HG02678 (cell line): ENCODE results near the gene ASIC3.

ENCODE experiments used
- ATAC-seq: cut with Tn5 transposase; IDR thresholded peaks from one replicate; pipeline ENCODE4 v1.9.1; 2021; ENCODE audit warnings: mild to moderate bottlenecking, moderate library complexity; ENCODE audit not compliant: unreplicated experiment

Gene ASIC3

GRCh38 chr7:151056666-151057505 is 8.6 kb downstream of the ASIC3 start:
- no peak for ATAC-seq

GRCh38 chr7:151057506-151057988 is 9.2 kb downstream of the ASIC3 start, which contains the start of gene CDK5:
TSS of gene CDK5 (minus strand) at chr7:151057897. CDS start at chr7:151057848, 49 bp downstream.
- peak; percentile 13 for ATAC-seq

- ATAC-seq = peak; percentile 90
Observed at GRCh38 chr7:151057989-151058780, 9.9 kb downstream of the ASIC3 start.

- no peak for ATAC-seq
Observed at GRCh38 chr7:151058781-151059366, 10.5 kb downstream of the ASIC3 start.

- ATAC-seq = peak; percentile 34
Observed at GRCh38 chr7:151059367-151060112, 11.2 kb downstream of the ASIC3 start, which contains the start of gene SLC4A2. TSS of gene SLC4A2 (plus strand) at chr7:151059589. CDS start at chr7:151061988, 2,399 bp downstream.

GRCh38 chr7:151060113-151060415 is 11.7 kb downstream of the ASIC3 start:
- no peak for ATAC-seq

GRCh38 chr7:151060416-151061212 is 12.3 kb downstream of the ASIC3 start:
- ATAC-seq = no peak

GRCh38 chr7:151061213-151062110 is 13.1 kb downstream of the ASIC3 start:
- no peak for ATAC-seq

- ATAC-seq = no peak
Observed at GRCh38 chr7:151062111-151062398, 13.7 kb downstream of the ASIC3 start.

- no peak for ATAC-seq
Observed at GRCh38 chr7:151062399-151063211, 14.3 kb downstream of the ASIC3 start.

- ATAC-seq = no peak
Observed at GRCh38 chr7:151063212-151063561, 14.9 kb downstream of the ASIC3 start.

- no peak for ATAC-seq
Observed at GRCh38 chr7:151064454-151064853, 16.1 kb downstream of the ASIC3 start.

- no peak for ATAC-seq
Observed at GRCh38 chr7:151064993-151065392, 16.7 kb downstream of the ASIC3 start.

GRCh38 chr7:151065516-151065915 is 17.2 kb downstream of the ASIC3 start:
- ATAC-seq = no peak

GRCh38 chr7:151066273-151066974 is 18.1 kb downstream of the ASIC3 start:
- no peak for ATAC-seq

GRCh38 chr7:151068069-151068773 is 19.9 kb downstream of the ASIC3 start:
- no peak for ATAC-seq
